Body of pancreas (tissue), 4 donors: Measurements from ENCODE around the gene MAP2K7. TPM values are rescaled to one million over a fixed set of nuclear protein-coding genes. Genes with fewer than 3 reads are reported as not detected.

Source experiments
- ATAC-seq: fragments of 150-250 bp; one replicate; pipeline ENCODE4 v1.9.1; 2016
- DNase-seq, 4 donors: peaks; one replicate each; pipeline ENCODE4 v3.0.0-alpha.2; 2019
- H3K27ac ChIP-seq, 4 donors: fragments of 200-600 bp; sonication (generic); 1 replicate in 3 of 4; 2 replicates in 1 of 4; pipeline versions ENCODE4 v1.5.1 to v1.6.1; 2016 to 2019; ENCODE audit warnings: mild to moderate bottlenecking in 1 of 4, mixed read lengths in 1 of 4, moderate library complexity in 1 of 4
- H3K27me3 ChIP-seq, 2 donors: fragments of 200-600 bp; sonication (generic); one replicate each; pipeline ENCODE4 v1.6.0; 2016; ENCODE audit warnings: mild to moderate bottlenecking in 1 of 2
- H3K36me3 ChIP-seq, 2 donors: fragments of 200-600 bp; sonication (generic); replicated peaks in 1 of 2; 2 replicates each; pipeline ENCODE4 v1.5.1; 2016; ENCODE audit warnings: low read depth in 2 of 2; ENCODE audit not compliant: insufficient read depth in 1 of 2
- H3K4me1 ChIP-seq: fragments of 200-600 bp; sonication (generic); one replicate; pipeline ENCODE4 v1.6.0; 2016
- H3K4me3 ChIP-seq, 2 donors: fragments of 200-600 bp; sonication (generic); 1 replicate in 1 of 2; 2 replicates in 1 of 2; pipeline ENCODE4 v1.5.1; 2016 to 2019
- H3K9me3 ChIP-seq, 3 donors: fragments of 200-600 bp; sonication (generic); 1 replicate in 2 of 3; 2 replicates in 1 of 3; pipeline ENCODE4 v1.5.1; 2016
- CTCF ChIP-seq, 7 experiments: fragments of 450-650 bp in 4 of 7; fragments of 200-600 bp in 3 of 7; sonication (generic) in 3 of 7; IDR thresholded peaks; one replicate each; pipeline ENCODE4 v1.5.1; 2016 to 2019; ENCODE audit warnings: antibody characterized with exemption in 7 of 7
- POLR2A ChIP-seq, 3 donors: fragments of 450-650 bp; IDR thresholded peaks; one replicate each; pipeline ENCODE4 v1.6.1; 2016; ENCODE audit warnings: antibody characterized with exemption in 3 of 3, mild to moderate bottlenecking in 2 of 3
- WGBS, 2 donors: methylation state at CpG; one replicate each; pipeline ENCODE4 v1.1.5; 2017; 5-methylcytosine and 5-hydroxymethylcytosine counted together
- intact Hi-C: fragments of 100-400 bp; cut with DNase I; formaldehyde crosslinking; loops from one replicate; pipeline ENCODE4 v1.15.1; 2023
- total RNA-seq, 2 donors: library from RNA; depleted of rRNA; stranded (reverse); fragments of >200 nt; gene quantifications; one replicate each; pipeline ENCODE4 v1.1.0, GENCODE V29; 2016

The MAP2K7 gene
- total RNA-seq, 2 donors from 2014 or later, result 8.0 to 34.9 TPM

GRCh38 chr19:7921967-7922835, 18.5 kb downstream of the MAP2K7 start:
- TF ChIP-seq CTCF (IDR thresholded peaks at IDR 0.05), result no peak
- TF ChIP-seq POLR2A (IDR thresholded peaks at IDR 0.05), result no peak
- Histone ChIP-seq H3K27me3 (no peaks in the 10 kb centered on the region), H3K9me3 (no peaks in the 10 kb centered on the region), H3K4me1 (peaks cover 55% of the 10 kb centered on the region), H3K4me3 (no peak overlapping the region), H3K36me3 (no peaks in the 10 kb centered on the region), H3K27ac (no peak overlapping the region)
- ATAC-seq, result no peak
- 92 to 94% methylated on average over 25 to 28 of the region's 31 CpGs for WGBS, 2 donors
- DNase-seq, result no peak
- intact Hi-C loops, result no loop called here

GRCh38 chr19:7922836-7923195, 19.1 kb downstream of the MAP2K7 start:
- no peak for TF ChIP-seq POLR2A (IDR thresholded peaks at IDR 0.05)
- no peak for TF ChIP-seq CTCF (IDR thresholded peaks at IDR 0.05)
- Histone ChIP-seq H3K36me3 (no peaks in the 10 kb centered on the region), H3K9me3 (no peaks in the 10 kb centered on the region), H3K4me1 (peaks cover 50% of the 10 kb centered on the region), H3K27ac (no peak overlapping the region), H3K4me3 (no peak overlapping the region), H3K27me3 (no peaks in the 10 kb centered on the region)
- intact Hi-C loops, result no loop called here
- DNase-seq (no peak), ATAC-seq (no peak)
- WGBS, 2 donors, result 77 to 85% methylated on average over 7 to 8 of the region's 8 CpGs

GRCh38 chr19:7923295-7924191, 19.9 kb downstream of the MAP2K7 start:
- no peak overlapping the region for H3K27ac ChIP-seq
- H3K4me1 ChIP-seq, result peaks cover 55% of the 10 kb centered on the region
- H3K36me3 ChIP-seq, result no peaks in the 10 kb centered on the region
- 84 to 89% methylated on average over 9 to 31 of the region's 31 CpGs for WGBS, 2 donors
- ATAC-seq (no peak), DNase-seq (no peak)
- H3K27me3 ChIP-seq, result no peaks in the 10 kb centered on the region
- intact Hi-C loops, result no loop called here
- no peak overlapping the region for H3K4me3 ChIP-seq
- TF ChIP-seq POLR2A (IDR thresholded peaks at IDR 0.05) (no peak), CTCF (IDR thresholded peaks at IDR 0.05) (no peak)
- no peaks in the 10 kb centered on the region for H3K9me3 ChIP-seq

DNA sequence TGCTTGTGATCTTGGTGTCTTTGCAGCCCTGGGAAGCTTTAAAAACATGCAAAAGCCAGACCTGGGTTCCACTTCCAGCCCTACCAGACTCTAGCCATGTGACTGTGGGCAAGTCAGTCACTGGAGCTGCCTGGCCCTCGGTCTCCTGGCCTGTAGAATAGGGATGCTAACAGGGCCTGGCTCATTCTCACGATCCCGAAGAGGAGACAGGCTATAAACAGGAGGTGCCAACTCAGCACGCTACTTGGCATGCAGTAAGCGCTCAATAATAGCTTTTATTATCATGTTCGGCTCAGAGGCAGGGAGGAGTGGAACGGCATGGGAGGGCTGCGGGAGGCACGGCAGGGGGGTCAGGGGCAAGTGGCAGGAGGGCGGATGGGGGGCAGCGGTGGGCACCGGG, 20.6 kb downstream of the MAP2K7 start:
- no peak for TF ChIP-seq POLR2A (IDR thresholded peaks at IDR 0.05)
- TF ChIP-seq CTCF (IDR thresholded peaks at IDR 0.05), result no peak
- ATAC-seq, result no peak
- H3K36me3 ChIP-seq, result no peaks in the 10 kb centered on the region
- intact Hi-C loops, result no loop called here
- no peaks in the 10 kb centered on the region for H3K9me3 ChIP-seq
- H3K4me1 ChIP-seq, result peaks cover 51% of the 10 kb centered on the region
- no peaks in the 10 kb centered on the region for H3K27me3 ChIP-seq
- no peak overlapping the region for H3K4me3 ChIP-seq
- 44 to 50% methylated on average over 7 to 11 of the region's 12 CpGs for WGBS, 2 donors
- no peak overlapping the region for H3K27ac ChIP-seq
- DNase-seq, result no peak
